HG03558 (cell line): ENCODE measurements around the gene VEGFA.

Source experiments
- ATAC-seq: cut with Tn5 transposase; IDR thresholded peaks from one replicate; pipeline ENCODE4 v1.9.1; 2021; ENCODE audit warnings: moderate number of reproducible peaks; ENCODE audit not compliant: unreplicated experiment; ENCODE audit errors: extremely low read depth

The VEGFA gene

DNA sequence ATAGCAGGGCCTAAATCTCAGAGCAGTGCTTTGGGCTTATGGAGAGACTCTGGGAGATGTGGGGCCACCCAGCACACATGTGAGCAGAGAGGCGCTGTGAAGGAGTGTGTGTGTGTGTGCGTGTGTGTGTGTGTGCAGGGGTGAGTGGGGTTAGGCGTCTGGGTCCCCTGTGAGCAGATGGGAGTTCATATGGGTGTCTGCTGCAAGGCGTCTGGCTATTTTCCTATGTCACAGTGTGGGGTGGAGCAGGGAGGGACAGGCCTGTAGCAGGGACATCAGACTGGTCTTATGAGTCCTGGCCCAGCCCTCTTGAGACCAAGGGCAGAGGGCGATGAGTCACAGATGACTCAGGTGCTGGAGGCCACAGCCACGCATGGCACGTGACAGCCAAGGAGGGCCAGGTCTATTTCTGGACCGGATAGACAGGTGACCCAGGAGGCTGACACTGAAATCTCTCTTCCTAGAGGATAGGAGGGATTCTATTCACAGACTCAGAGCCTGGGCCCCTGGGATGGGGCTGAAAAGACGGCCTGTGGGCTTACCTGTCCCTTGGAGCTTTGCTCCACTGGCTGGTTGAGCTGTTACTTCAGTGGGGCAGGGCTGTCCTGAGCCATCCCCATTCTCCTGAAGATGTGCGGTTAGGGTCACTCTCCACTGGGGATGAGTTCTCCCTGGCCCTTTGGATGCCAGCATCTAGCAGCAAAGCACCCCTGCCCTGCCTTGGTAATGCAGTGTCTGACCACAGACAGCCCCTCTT, 28.9 kb downstream of the VEGFA start:
- ATAC-seq: no peak

DNA sequence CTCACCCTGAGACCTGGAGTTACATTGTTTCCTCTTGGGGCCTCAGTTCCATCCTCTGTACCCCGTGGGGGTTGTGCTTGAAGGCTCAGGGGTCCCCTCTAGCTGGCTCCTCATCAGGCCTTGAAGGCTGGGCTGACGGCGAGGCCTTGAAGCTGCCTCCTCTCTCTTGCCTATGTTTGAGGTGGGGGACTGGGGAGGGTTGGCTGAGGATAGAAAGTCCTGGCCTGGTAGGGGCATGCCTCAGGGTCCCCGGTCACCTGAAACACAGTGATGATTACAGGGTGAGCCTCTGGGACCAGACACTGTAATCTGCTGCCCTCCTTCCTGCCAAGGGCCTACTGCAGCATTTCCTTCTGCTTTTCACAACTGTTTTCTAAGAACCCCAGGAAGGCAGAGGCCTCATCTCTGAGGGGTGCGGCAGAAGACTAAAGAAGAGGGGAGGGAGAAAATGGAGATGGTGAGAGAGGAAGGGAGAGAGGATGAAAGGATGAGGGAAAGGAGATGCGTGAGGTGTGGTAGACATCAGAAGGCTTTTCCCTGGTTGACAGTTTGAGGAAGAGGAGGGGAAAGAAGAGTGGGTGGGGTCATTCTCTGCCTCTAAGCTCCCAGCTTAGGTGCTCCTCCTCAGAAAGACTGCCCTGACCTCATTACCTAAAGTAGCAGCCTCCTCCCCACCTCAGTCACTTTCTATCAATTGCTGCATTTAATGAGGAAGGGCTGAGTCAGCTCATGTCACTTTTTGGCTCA, 29.7 kb downstream of the VEGFA start:
- ATAC-seq: no peak

DNA sequence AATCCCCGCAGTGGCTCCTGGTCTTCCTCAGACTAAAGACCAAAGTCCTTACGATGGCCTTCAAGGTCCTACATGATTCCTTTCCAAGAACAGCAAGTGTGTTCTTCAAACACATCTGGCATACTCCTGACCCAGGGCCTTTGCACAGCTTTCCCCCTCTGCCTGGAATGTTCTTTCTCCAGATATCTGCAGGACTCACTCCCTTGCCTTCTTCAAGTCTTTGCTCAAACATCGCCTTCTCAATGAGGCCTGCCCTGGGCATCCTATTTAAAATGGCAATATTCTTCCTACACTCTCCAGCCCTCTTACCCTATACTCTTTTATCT, 30.2 kb downstream of the VEGFA start:
- ATAC-seq: no peak

DNA sequence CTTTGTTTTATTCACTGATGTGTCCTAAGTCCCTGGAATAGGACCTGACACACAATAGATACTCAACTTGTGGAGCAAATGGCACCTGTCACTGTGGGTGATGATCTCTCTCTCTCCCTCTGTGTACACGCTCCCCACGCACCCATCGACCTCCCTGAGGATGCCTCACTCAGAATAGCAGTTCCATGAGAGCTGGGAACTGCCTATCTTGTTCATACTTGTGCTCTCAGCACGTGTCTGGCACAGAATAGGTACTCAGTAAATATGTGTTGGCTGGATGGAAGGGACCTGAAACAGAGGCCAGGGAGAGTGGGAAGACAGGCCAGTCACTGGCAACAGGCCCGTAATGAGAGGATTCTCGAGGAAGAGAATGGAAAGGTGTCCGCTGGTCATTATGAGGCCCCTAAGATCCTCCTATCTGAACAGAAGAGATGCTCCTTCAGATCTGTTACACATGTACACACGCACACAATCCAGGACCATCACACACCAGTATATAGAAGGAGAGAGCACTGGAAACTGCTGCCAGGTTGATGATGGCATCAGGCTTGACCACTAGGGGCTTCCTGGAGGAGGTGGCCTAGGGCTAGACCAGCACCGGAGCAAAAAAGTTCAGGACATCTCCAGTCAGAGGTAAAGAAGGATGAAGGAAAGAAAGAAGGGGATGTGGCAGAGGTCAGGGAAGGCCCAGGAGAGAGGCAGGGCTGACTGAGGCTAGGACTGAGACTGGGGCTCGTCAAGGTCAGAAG, 30.9 kb downstream of the VEGFA start:
- ATAC-seq: no peak

DNA sequence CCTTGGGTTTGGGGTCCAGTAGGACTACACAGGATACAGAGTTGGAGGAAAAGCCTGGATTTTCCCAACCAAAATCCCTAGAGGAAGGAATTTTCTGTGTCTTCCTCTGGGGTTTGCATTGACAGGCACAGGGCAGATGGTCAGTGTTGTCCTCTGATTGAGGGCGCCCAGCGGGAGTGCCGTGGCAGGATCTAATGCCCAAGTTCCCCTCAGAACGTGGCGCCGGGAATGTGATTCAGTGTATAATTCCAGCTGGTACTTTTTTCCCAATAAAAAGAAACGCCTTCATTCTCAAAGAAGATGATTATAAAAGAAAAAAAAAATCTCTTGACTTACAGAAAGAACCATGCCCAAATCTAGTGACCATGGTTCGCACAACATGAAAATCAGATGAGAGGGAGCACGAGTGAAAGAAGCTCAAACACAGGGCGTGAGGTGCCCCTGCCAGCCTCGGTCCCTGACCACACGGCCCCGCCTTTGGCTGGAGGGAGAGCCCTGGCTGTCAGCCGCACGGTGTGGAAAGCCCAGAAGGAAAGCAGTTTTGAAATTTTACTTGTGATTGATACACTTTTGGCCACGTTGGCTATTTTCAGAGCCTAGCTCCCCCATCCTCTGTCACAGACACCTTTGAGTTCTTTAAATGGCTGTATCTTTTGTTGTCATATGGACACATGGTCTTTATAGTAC, 31.6 kb downstream of the VEGFA start:
- ATAC-seq: no peak

DNA sequence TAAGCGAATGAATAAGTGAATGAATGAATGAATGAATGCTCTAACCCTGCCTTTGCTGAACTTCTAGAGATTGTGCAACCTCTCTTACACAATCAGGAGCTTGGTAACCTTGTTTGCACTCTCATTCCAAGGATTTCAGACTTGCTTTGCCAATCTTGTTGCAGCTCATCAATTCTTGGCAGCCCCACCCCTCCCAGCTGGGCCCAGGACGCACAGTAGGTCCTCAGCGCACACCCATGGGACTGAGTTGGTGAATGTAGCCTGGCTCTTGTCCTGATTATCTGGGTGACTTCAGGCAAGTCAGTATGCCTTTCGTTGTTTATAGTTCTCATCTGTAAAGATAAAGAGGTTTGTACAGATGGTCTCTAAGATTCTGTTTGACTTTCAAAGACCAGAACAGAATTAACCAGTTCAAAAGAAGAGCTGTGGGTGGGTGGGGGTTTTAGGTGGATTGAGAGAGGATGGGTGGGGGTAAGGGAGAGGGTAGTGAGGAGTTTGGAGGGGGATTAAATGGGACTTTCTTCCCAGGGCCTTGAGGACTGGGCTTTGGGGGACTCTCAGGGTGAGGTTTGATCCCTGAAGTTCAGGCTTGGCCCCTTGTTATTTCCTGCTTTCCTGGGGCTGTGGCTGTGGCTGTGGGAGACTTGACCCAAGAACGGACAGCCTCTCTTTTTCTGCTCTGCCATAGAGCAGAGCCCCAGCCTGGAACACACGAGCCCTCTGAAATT, 33.2 kb downstream of the VEGFA start:
- no peak for ATAC-seq

DNA sequence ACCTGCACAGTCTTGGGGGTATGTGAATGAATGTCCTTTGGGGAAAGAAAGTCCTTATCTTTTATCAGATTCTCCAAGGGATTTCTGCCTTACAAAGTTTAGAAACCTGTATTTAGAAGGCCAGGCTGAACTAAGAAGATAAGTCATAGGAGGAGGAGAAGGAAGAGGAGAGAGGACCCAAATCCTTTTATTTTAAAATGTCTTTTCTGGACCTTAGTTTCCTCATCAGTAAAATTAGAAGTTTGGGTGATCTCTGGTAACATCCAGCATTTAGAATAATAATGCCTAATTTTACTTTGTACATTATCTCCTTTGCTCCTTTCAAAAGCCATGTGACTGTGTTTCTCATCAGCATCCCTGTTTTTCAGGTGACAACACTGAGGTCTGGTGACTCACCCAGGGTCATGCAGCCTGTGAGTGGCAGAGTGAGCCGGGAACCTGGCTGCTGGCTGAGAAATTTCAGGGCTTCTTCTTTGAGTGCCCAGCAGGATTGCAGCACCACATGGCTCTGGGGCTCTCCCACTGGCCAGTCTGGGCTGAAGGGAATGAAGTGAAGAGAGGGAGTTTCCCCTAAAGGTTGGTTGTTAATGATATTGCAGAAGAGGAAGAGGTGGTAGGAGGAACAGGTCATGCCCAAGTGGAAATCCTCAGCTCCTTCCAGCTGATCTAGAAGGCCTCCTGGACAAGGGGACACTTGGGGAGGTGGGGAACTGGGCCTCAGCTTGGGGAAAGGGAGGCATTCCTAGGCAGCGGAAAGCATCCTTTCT, 34.0 kb downstream of the VEGFA start:
- ATAC-seq: no peak

DNA sequence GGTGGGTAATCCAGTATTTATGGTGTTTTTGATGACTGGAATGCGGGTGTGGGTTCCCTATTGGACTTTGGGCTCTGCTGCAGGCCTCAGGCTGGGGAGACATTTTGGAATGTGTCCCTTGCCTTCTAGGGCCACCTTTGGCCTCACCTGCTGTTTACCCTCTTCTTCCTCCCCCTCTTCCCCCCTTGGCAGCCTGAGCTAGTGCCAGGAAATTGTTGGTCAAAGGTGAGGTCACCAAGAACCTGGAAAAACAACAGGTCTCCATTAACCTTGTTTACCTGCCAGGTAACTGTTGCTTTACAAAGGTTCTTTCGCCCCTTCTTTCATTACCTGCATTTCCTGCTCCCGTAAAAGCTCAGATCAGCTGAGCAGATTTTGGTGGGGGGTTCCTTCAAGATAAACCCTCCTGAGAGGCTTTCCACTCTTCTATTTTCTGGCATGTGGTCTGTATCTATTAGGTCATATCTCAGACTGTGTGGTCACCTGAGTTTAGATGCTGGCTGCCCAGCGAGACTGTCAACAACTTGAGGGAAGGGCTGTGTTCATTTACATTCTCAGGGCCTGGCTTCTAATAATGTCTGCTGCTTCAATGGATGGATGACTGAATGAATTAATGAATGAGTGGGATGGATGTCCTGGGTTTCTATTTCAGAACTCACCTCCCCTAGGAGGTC, 34.7 kb downstream of the VEGFA start:
- no peak for ATAC-seq

DNA sequence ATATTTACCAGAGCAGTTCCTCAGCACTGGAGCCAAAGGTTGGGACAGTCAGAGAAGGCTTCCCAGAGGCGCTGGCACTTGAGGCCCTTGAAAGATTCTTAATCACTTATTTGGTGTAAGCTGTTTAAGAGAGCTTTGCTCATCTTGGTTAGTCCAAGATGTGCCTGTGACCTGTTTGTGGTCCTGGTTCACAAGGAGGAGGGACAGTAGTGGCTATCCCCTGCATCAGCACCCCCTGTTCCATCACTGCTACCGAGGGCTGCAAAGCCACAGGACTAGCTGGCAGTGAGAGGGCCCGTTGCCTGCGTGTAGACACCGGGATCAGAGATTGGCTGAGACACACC, 35.7 kb downstream of the VEGFA start:
- no peak for ATAC-seq

DNA sequence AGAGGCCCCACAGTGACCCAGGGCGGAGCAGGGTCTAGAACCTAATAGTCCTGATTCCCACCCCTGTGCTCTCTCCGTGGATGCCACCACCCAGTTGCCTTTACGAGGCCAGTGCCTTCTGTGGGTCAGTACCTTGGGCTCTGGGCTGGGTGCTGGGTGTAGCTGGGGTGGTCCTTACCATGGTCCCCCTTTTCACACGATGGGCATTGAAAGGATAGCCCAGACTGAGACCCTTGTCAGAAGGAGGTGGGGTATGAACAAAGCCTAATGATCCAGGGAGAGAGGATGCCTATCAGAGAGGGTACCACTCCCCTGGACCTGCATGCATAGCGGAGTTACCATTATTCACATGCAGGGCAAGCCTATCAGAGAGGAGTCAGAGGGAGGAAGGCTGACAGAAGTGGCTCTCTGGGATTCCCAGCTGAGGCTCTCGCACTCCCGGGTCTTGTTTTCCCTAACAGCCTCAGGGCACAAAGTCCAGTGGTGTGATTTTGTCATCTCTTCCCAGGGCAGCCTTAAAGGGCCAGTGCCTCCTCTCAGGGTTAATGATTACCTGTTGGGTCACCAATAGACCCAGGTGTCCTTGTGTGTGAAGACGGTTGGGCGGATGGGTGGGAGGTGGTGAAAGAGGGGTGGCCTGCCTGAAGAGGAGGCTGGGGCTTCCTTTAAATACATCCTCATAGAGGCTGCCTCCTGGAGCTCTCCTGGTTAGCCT, 36.2 kb downstream of the VEGFA start:
- ATAC-seq: no peak

DNA sequence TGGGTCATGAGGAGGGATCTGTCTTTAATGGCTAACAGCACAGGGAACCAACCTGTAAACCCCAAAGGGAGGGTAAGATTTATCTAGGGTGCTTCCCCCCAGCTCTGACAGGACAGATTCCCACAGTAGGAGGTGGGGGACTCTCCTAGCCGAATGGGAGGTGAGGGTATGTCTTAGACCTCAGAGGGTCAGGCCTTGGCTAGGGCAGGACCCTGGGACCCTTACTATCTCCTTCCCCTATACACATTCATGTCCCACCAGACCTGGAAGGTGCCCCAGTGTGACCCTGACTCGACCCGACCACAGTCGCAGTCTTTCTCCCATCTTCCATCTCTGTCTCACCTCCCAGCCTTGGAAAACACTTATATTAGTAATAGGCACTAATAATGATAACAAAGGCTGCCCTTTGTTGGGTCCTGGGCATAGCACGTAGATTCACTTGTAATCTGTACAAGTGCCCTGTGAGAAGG, 36.8 kb downstream of the VEGFA start:
- no peak for ATAC-seq

DNA sequence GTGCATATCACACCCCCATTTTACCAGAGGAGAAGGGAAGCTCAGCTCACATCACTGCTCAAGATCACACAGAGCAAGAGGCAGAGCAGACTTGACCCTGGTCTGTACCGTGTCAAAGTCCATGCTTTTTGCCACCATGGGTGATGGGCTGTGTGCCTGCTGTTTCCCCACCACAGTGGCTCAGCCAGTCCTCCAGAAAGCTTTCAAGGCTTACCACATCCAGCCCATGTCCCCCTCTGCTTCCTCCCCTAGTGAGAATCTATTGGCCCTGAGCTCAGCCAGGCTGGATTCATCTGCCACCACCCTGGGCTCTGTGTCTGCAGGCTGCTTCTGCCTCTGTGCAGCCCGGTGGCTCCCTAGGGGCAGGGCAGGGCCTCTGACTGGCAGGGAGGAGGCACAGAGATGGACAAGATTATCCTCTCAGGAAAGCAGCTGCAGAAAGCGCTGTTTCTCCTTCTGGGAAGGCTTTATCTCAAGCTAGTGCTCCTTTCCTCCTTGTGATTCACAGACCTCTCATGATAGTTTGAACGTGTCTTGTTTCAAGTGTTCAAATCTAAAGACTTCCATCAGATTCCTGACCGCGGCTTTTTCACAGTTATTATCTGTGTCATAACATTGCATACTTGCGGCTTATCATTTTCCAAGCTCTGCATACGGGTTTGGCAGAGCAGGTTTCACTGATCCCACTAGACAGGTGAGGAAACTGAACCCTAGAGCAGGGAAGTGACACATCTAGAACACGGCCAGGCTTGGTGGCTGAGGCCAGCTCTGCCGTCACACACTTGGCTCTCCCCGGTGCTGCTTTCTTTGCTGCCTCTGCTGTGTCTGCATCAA, 37.4 kb downstream of the VEGFA start:
- ATAC-seq: no peak

DNA sequence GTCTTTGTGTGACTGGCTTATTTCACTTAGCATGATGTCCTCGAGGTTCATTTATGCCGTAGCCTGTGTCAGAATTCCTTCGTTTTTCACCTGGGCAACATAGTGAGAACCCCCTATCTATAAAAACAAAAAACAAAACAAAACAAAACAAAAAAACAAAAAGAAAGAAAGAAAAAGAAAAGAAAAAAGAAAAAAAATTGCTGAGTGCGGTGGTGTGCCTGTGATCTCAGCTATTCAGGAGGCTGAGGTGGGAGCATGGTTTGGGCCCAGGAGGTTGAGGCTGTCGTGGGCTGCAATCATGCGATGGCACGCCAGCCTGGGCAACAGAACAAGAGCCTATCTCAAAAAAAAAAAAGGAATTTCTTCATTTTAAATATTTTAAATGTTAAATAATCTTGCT, 38.4 kb downstream of the VEGFA start:
- ATAC-seq: no peak

DNA sequence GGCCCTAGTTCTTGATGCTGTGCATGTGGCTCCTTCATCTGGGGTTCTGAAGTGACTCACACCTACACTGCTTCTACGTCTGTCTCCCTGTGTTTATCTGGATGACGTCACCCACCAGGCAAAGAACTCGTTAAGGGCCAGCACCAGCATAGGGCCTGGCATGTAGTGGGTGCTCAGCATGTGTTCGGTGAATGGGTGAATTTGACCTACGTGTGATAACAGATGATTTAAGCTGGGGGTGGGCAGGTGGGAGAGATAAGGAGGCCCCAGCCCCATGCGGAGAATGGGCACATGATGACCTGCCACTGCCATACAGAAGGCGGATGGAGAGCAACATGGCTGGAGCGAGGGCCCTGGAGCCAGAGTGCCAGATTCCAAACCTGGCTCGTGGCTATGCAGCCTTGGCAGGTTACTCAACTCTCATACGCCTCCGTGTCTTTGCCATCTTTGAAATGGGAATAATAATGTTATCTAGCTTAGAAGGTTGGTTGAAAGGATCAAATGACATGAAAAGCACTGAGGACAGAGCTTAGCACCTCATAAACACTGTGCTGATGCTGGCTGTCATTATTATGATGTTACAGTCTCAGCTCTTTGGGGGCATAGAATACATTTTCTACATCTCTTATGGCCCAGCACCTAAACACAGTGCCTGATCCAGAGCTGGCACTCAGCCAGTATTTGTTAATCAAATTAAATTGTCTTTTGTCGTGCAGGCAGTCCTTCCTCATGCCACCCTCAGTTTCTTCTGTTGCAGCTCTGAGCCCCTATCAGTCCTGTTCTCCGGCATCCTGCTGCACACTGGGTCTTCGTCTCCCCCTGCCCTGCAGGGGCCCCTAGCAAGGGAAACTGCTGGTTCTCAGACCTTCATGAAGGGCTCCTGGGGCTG, 39.6 kb downstream of the VEGFA start:
- no peak for ATAC-seq

DNA sequence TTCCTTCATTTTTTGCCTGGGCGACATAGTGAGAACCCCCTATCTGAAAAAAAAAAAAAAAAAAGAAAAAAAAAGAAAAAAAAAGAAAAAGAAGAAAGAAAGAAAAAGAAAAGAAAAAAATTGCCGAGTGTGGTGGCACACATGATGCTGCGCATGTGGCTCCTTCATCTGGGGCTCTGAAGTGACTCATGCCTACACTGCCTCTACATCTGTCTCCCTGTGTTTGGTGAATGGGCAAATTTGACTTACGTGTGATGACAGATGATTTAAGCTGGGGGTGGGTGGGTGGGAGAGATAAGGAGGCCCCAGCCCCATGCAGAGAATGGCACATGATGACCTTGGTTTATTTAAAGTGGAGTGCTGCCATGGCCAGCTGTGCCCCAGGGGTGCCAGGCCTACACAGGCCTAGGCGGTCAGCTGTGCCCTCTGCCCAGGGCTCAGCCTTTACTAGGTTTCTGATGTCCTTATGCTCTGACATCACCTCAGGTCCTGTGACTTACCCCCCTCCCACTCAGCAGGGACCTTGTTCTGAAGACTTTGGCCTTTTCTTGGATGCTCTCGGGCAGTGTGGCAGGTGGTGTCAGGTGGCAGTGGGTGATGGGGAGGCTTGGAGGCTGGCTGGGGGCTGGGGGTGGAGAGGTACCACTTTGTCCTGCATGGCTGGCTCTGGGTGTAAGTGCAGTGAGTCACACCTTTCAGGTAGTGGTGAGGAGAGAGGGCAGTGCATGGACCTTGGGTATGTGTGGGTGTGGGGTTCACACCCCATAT, 41.1 kb downstream of the VEGFA start:
- ATAC-seq: no peak

DNA sequence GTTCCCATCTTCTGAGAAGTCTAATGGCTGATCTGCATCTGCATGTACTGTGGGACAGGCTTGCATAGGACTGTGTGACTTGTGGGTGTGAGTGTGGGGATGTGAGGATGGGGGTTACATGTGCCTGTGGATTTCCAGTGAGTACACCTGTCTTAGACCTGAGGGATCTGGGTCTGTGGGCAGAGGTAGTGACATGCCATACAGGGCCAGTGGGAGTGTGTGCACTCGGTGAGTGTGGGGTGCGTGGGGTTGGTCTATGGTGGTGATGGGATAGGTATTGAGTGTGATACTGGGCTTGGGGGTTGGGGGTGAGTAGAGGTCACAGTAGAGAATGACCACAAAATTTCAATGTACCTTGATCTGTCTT, 41.7 kb downstream of the VEGFA start:
- ATAC-seq: no peak
